WTC11 (cell line): ENCODE results near the gene LENG1. TPM values are rescaled to one million over a fixed set of nuclear protein-coding genes. Genes with fewer than 3 reads are reported as not detected.

Experiments used
- ATAC-seq: fragments of 200-7000 bp; cut with Tn5 transposase; 2 replicates; pipeline ENCODE4 v1.10.0; 2021; ENCODE audit warnings: mild to moderate bottlenecking, moderate library complexity
- CTCF ChIA-PET: fragments of 300-600 bp; sonication (Branson Sonifier 250); formaldehyde crosslinking; loops from one replicate; lab custom pipeline; 2021; ENCODE audit warnings: antibody characterized with exemption; lab: Charles Lee
- POLR2A ChIA-PET: fragments of 350-600 bp; sonication (Branson Sonifier 250); formaldehyde crosslinking; loops from one replicate; lab custom pipeline; 2021; ENCODE audit warnings: antibody characterized with exemption; lab: Charles Lee
- DNase-seq: peaks from one replicate; pipeline ENCODE4 v3.0.0; 2021; ENCODE audit warnings: low spot score
- H3K27ac Mint-ChIP-seq: 2 replicates; pipeline ENCODE4 v1.8.0; 2021; ENCODE audit warnings: mixed read lengths
- H3K27me3 Mint-ChIP-seq: 2 replicates; pipeline ENCODE4 v1.8.0; 2021; ENCODE audit warnings: low read depth, mild to moderate bottlenecking, moderate library complexity, mixed read lengths
- H3K36me3 Mint-ChIP-seq: 2 replicates; pipeline ENCODE4 v1.8.0; 2021; ENCODE audit warnings: mixed read lengths
- H3K4me1 Mint-ChIP-seq: 2 replicates; pipeline ENCODE4 v1.8.0; 2022; ENCODE audit warnings: mixed read lengths
- H3K4me3 Mint-ChIP-seq: 2 replicates; pipeline ENCODE4 v1.8.0; 2021; ENCODE audit warnings: mild to moderate bottlenecking, moderate library complexity, mixed read lengths
- H3K9me3 Mint-ChIP-seq: 2 replicates; pipeline ENCODE4 v1.8.0; 2021; ENCODE audit warnings: mixed read lengths
- ATF3 ChIP-seq: sonication (generic); formaldehyde crosslinking; conservative IDR thresholded peaks from 2 replicates; pipeline ENCODE4 v1.8.1; 2022; ENCODE audit warnings: mild to moderate bottlenecking, missing genetic modification reagents
- CBFB ChIP-seq: sonication (generic); formaldehyde crosslinking; IDR thresholded peaks from 2 replicates; pipeline ENCODE4 v1.8.1; 2022; ENCODE audit warnings: mild to moderate bottlenecking, low read depth, missing genetic modification reagents
- CREM ChIP-seq: sonication (generic); formaldehyde crosslinking; IDR thresholded peaks from 2 replicates; pipeline ENCODE4 v1.8.1; 2022; ENCODE audit warnings: mild to moderate bottlenecking, missing genetic modification reagents, moderate library complexity
- CTCF ChIP-seq: fragments of 200-600 bp; IDR thresholded peaks from 2 replicates; pipeline ENCODE4 v1.8.0; 2022; ENCODE audit warnings: antibody characterized with exemption
- EMX1 ChIP-seq: fragments of 250-450 bp; sonication (Bioruptor Pico); IDR thresholded peaks from 2 replicates; pipeline ENCODE4 v1.8.0; 2021; ENCODE audit warnings: mild to moderate bottlenecking
- ESRRA ChIP-seq: sonication (generic); formaldehyde crosslinking; IDR thresholded peaks from 2 replicates; pipeline ENCODE4 v1.8.1; 2022; ENCODE audit warnings: mild to moderate bottlenecking, missing genetic modification reagents, borderline replicate concordance
- FOXP1 ChIP-seq: sonication (generic); formaldehyde crosslinking; IDR thresholded peaks from 2 replicates; pipeline ENCODE4 v1.8.0; 2022; ENCODE audit warnings: missing genetic modification reagents, mild to moderate bottlenecking, moderate library complexity, borderline replicate concordance
- NFATC4 ChIP-seq: fragments of 250-450 bp; sonication (Bioruptor Pico); IDR thresholded peaks from 2 replicates; pipeline ENCODE4 v1.9.0; 2021; ENCODE audit warnings: mild to moderate bottlenecking
- NR2C2 ChIP-seq: sonication (generic); formaldehyde crosslinking; IDR thresholded peaks from 2 replicates; pipeline ENCODE4 v1.8.0; 2022; ENCODE audit warnings: mild to moderate bottlenecking, missing genetic modification reagents
- NR3C1 ChIP-seq: sonication (generic); formaldehyde crosslinking; conservative IDR thresholded peaks from 2 replicates; pipeline ENCODE4 v1.8.1; 2023; ENCODE audit warnings: low read depth, mild to moderate bottlenecking, missing genetic modification reagents
- PRRX2 ChIP-seq: fragments of 250-450 bp; sonication (Bioruptor Pico); IDR thresholded peaks from 2 replicates; pipeline ENCODE4 v1.8.0; 2021; ENCODE audit warnings: mild to moderate bottlenecking
- RORB ChIP-seq: fragments of 250-450 bp; sonication (Bioruptor Pico); IDR thresholded peaks from 2 replicates; pipeline ENCODE4 v1.9.0; 2021; ENCODE audit warnings: mild to moderate bottlenecking
- SP1 ChIP-seq: sonication (generic); formaldehyde crosslinking; conservative IDR thresholded peaks from 2 replicates; pipeline ENCODE4 v1.8.1; 2022; ENCODE audit warnings: missing genetic modification reagents
- STAT6 ChIP-seq: sonication (generic); formaldehyde crosslinking; conservative IDR thresholded peaks from 2 replicates; pipeline ENCODE4 v1.8.1; 2023; ENCODE audit warnings: mild to moderate bottlenecking, low read depth, missing genetic modification reagents, moderate library complexity
- TEAD1 ChIP-seq: sonication (generic); formaldehyde crosslinking; IDR thresholded peaks from 2 replicates; pipeline ENCODE4 v1.8.0; 2022; ENCODE audit warnings: mild to moderate bottlenecking, missing genetic modification reagents
- USF1 ChIP-seq: sonication (generic); formaldehyde crosslinking; IDR thresholded peaks from 2 replicates; pipeline ENCODE4 v1.8.0; 2022; ENCODE audit warnings: mild to moderate bottlenecking, missing genetic modification reagents
- USF2 ChIP-seq: sonication (generic); formaldehyde crosslinking; IDR thresholded peaks from 2 replicates; pipeline ENCODE4 v1.8.1; 2023; ENCODE audit warnings: mild to moderate bottlenecking, missing genetic modification reagents, moderate library complexity
- ZMAT4 ChIP-seq: fragments of 250-450 bp; sonication (Bioruptor Pico); IDR thresholded peaks from 2 replicates; pipeline ENCODE4 v1.9.0; 2021; ENCODE audit warnings: mild to moderate bottlenecking
- ZNF219 ChIP-seq: sonication (generic); formaldehyde crosslinking; IDR thresholded peaks from 2 replicates; pipeline ENCODE4 v1.8.0; 2023; ENCODE audit warnings: missing genetic modification reagents, mild to moderate bottlenecking, borderline replicate concordance
- ZNF263 ChIP-seq: sonication (generic); formaldehyde crosslinking; IDR thresholded peaks from 2 replicates; pipeline ENCODE4 v1.8.1; 2022; ENCODE audit warnings: low read depth, mild to moderate bottlenecking, moderate library complexity, missing genetic modification reagents
- ZNF317 ChIP-seq: sonication (generic); formaldehyde crosslinking; IDR thresholded peaks from 2 replicates; pipeline ENCODE4 v1.8.1; 2023; ENCODE audit warnings: low read depth, mild to moderate bottlenecking, moderate library complexity, missing genetic modification reagents, borderline replicate concordance
- ZNF396 ChIP-seq: fragments of 250-450 bp; sonication (Bioruptor Pico); IDR thresholded peaks from 2 replicates; pipeline ENCODE4 v1.8.0; 2021; ENCODE audit warnings: mild to moderate bottlenecking, moderate library complexity, borderline replicate concordance
- ZNF416 ChIP-seq: fragments of 250-450 bp; sonication (Bioruptor Pico); IDR thresholded peaks from 2 replicates; pipeline ENCODE4 v1.9.0; 2021; ENCODE audit warnings: mild to moderate bottlenecking, inconsistent platforms
- ZNF423 ChIP-seq: fragments of 250-450 bp; sonication (Bioruptor Pico); IDR thresholded peaks from 2 replicates; pipeline ENCODE4 v2.1.2; 2022; ENCODE audit warnings: mild to moderate bottlenecking, moderate library complexity
- ZNF671 ChIP-seq: fragments of 250-450 bp; sonication (Bioruptor Pico); IDR thresholded peaks from 2 replicates; pipeline ENCODE4 v1.8.0; 2021; ENCODE audit warnings: mild to moderate bottlenecking
- total RNA-seq: library from RNA; stranded (reverse); gene quantifications from 3 replicates; pipeline ENCODE4 v1.2.3, GENCODE V29; 2021

Gene LENG1
- total RNA-seq, 1 experiment from 2014 or later, result 4.9 TPM

- H3K27ac Mint-ChIP-seq, result no peak overlapping the region
- H3K4me3 Mint-ChIP-seq, result no peak overlapping the region
- no peak for ATAC-seq
- H3K36me3 Mint-ChIP-seq, result peaks cover 58% of the 10 kb centered on the region
- no peaks in the 10 kb centered on the region for H3K9me3 Mint-ChIP-seq
- TF ChIP-seq CTCF (no peak), ESRRA (no peak), ZNF416 (no peak), USF1 (no peak), STAT6 (CRISPR knock-in tag) (no peak), NFATC4 (CRISPR knock-in tag) (no peak), PRRX2 (CRISPR knock-in tag) (no peak), ZNF671 (CRISPR knock-in tag) (no peak), USF2 (CRISPR knock-in tag) (no peak), RORB (CRISPR knock-in tag) (no peak)
- TF ChIP-seq, all 79 proteins: peak for 0
- no peak for DNase-seq
- Mint-ChIP-seq H3K4me1 (peaks cover 8% of the 10 kb centered on the region), H3K27me3 (no peaks in the 10 kb centered on the region)
- ChIA-PET CTCF (no interaction called here), POLR2A (no interaction called here)
Observed at GRCh38 chr19:54121259-54121658, 38.3 kb downstream of the LENG1 start.

GRCh38 chr19:54115109-54116063, 44.1 kb downstream of the LENG1 start, which contains the start of the genes PRPF31 and TFPT:
TSS of gene PRPF31 (plus strand) at chr19:54115754. CDS start at chr19:54118279, 2,525 bp downstream.
TSS of gene TFPT (minus strand) at chr19:54115657. CDS start at chr19:54115269, 388 bp downstream.
- no peaks in the 10 kb centered on the region; the same call in 1 of the 2 replicates for H3K27me3 Mint-ChIP-seq
- peak; percentile 97 for DNase-seq
- no peaks in the 10 kb centered on the region for H3K9me3 Mint-ChIP-seq
- peaks cover 29% of the 10 kb centered on the region for H3K36me3 Mint-ChIP-seq
- H3K4me3 Mint-ChIP-seq, result peak within 1 kb of the TSS; percentile 95
- peak; percentile 93 for ATAC-seq
- ChIA-PET CTCF (interaction anchor here (0.8 to 2.5 kb wide), 9 partner anchors 18 to 203 kb away, joined by 3 to 9 read pairs (median 3); partner anchors contain the start of gene CNOT3), POLR2A (interaction anchor here (0.5 to 3.1 kb wide), 7 partner anchors 12 to 248 kb away, joined by 3 to 23 read pairs (median 5); partner anchors contain the start of genes CNOT3, MYADM, NDUFA3 and TMC4)
- H3K27ac Mint-ChIP-seq, result peak within 1 kb of the TSS; percentile 93
- peaks cover 22% of the 10 kb centered on the region for H3K4me1 Mint-ChIP-seq
- TF ChIP-seq ZNF263 (no peak), EMX1 (CRISPR knock-in tag) (no peak), NR3C1 (no peak), ZNF219 (CRISPR knock-in tag) (no peak), ZMAT4 (no peak), FOXP1 (CRISPR knock-in tag) (no peak; the same call in 1 of the 2 replicates), ZNF423 (CRISPR knock-in tag) (no peak), NR2C2 (CRISPR knock-in tag) (no peak), ZNF317 (CRISPR knock-in tag) (no peak), CREM (CRISPR knock-in tag) (peak; percentile 99), ATF3 (CRISPR knock-in tag) (no peak), ZNF396 (CRISPR knock-in tag) (no peak), SP1 (CRISPR knock-in tag) (peak; percentile 80; the same call in 1 of the 2 replicates), CBFB (no peak), TEAD1 (CRISPR knock-in tag) (peak; percentile 60; the same call in 1 of the 2 replicates)
